ENCODE measurements around the gene NTRK3. TPM values are rescaled to one million over a fixed set of nuclear protein-coding genes. Genes with fewer than 3 reads are reported as not detected.

NTRK3 gene
- total and polyA plus RNA-seq, 2 of the 13 experiments (the other 11 are each of a cell fraction or from before 2014, with no cell fraction given), result not detected

DNA sequence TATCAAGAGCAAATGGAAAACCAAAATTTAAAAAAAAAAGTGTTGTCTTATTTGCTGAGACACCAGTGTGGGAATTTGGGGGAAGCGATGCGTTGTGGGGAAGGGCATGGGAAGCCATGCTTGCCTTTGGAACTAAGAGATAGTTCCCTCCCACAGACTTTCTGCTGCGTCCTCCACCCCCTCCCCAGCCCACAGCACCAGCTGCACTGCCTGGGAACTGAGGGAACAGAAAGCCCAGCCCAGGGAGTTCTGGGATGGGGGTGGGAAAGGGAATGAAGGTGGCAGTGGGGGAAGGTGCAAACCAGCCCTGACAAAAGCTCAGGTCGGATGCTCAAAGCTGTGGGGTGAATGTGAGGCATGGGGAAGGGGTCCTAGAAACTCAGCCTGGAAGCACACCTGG, 8.1 kb upstream of the NTRK3 start:
- Histone ChIP-seq H3K9ac (ENCODE audit: insufficient read depth, low read depth, low read length) (no peak overlapping the region), H3K9me3 (ENCODE audit: low read length) (no peaks in the 10 kb centered on the region), H3K27ac (ENCODE audit: extremely low read length, insufficient read depth, low read length) (no peak overlapping the region), H4K20me1 (ENCODE audit: insufficient read depth, low read length) (no peaks in the 10 kb centered on the region), H3K27me3 (ENCODE audit: control insufficient read depth in 1 of 2, insufficient read depth in 2 of 2, low read length in 2 of 2) (peaks cover 0 to 2% of the 10 kb centered on the region in 2 experiments; a peak in 2 of 5 replicates), H2AFZ (ENCODE audit: low read length) (no peak overlapping the region), H3K79me2 (ENCODE audit: insufficient read depth, low read length) (no peaks in the 10 kb centered on the region), H3K4me1 (ENCODE audit: insufficient read depth, low read length) (no peaks in the 10 kb centered on the region), H3K36me3 (replicated peaks in 1 of 2; ENCODE audit: control insufficient read depth in 1 of 2, insufficient read depth in 2 of 2, low read length in 2 of 2) (no peaks in the 10 kb centered on the region), H3K4me2 (ENCODE audit: low read depth, low read length) (no peak overlapping the region), H3K4me3 (replicated peaks in 1 of 3; ENCODE audit: insufficient read depth in 1 of 3, low read depth in 2 of 3, low read length in 3 of 3) (no peak overlapping the region)
- no peak for FAIRE-seq
- CTCF ChIA-PET (ENCODE audit: low intra/inter-chr PET ratio, low total read pairs), result no interaction called here
- WGBS (ENCODE audit: low lambda C conversion rate), result 36% methylated on average over 4 of the region's 4 CpGs
- TF ChIP-seq FOXA3 (CRISPR knock-in tag; IDR thresholded peaks at IDR 0.05), result no peak
- no peak for TF ChIP-seq KLF9 (CRISPR knock-in tag; IDR thresholded peaks at IDR 0.05; ENCODE audit: low read depth)
- no peak for TF ChIP-seq ZIK1 (CRISPR knock-in tag; IDR thresholded peaks at IDR 0.05; ENCODE audit: borderline replicate concordance, low read depth)
- TF ChIP-seq ISL2 (CRISPR knock-in tag; IDR thresholded peaks at IDR 0.05), result no peak
- TF ChIP-seq WIZ (CRISPR knock-in tag; IDR thresholded peaks at IDR 0.05), result no peak
- TF ChIP-seq, protein P1, sequence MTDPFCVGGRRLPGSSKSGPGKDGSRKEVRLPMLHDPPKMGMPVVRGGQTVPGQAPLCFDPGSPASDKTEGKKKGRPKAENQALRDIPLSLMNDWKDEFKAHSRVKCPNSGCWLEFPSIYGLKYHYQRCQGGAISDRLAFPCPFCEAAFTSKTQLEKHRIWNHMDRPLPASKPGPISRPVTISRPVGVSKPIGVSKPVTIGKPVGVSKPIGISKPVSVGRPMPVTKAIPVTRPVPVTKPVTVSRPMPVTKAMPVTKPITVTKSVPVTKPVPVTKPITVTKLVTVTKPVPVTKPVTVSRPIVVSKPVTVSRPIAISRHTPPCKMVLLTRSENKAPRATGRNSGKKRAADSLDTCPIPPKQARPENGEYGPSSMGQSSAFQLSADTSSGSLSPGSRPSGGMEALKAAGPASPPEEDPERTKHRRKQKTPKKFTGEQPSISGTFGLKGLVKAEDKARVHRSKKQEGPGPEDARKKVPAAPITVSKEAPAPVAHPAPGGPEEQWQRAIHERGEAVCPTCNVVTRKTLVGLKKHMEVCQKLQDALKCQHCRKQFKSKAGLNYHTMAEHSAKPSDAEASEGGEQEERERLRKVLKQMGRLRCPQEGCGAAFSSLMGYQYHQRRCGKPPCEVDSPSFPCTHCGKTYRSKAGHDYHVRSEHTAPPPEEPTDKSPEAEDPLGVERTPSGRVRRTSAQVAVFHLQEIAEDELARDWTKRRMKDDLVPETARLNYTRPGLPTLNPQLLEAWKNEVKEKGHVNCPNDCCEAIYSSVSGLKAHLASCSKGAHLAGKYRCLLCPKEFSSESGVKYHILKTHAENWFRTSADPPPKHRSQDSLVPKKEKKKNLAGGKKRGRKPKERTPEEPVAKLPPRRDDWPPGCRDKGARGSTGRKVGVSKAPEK (CRISPR knock-in tag; IDR thresholded peaks at IDR 0.05; ENCODE audit: borderline replicate concordance), result no peak
- no peak for TF ChIP-seq NR2C2 (CRISPR knock-in tag; IDR thresholded peaks at IDR 0.05; ENCODE audit: borderline replicate concordance)
- TF ChIP-seq HNRNPL (IDR thresholded peaks at IDR 0.05; ENCODE audit: low read depth, low read length), result no peak
- no peak for TF ChIP-seq AKAP8 (CRISPR knock-in tag; IDR thresholded peaks at IDR 0.05)
- TF ChIP-seq, protein P2, sequence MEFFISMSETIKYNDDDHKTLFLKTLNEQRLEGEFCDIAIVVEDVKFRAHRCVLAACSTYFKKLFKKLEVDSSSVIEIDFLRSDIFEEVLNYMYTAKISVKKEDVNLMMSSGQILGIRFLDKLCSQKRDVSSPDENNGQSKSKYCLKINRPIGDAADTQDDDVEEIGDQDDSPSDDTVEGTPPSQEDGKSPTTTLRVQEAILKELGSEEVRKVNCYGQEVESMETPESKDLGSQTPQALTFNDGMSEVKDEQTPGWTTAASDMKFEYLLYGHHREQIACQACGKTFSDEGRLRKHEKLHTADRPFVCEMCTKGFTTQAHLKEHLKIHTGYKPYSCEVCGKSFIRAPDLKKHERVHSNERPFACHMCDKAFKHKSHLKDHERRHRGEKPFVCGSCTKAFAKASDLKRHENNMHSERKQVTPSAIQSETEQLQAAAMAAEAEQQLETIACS (CRISPR knock-in tag; IDR thresholded peaks at IDR 0.05), result no peak
- no peak for TF ChIP-seq TOE1 (CRISPR knock-in tag; IDR thresholded peaks at IDR 0.05)
- TF ChIP-seq, protein P3, sequence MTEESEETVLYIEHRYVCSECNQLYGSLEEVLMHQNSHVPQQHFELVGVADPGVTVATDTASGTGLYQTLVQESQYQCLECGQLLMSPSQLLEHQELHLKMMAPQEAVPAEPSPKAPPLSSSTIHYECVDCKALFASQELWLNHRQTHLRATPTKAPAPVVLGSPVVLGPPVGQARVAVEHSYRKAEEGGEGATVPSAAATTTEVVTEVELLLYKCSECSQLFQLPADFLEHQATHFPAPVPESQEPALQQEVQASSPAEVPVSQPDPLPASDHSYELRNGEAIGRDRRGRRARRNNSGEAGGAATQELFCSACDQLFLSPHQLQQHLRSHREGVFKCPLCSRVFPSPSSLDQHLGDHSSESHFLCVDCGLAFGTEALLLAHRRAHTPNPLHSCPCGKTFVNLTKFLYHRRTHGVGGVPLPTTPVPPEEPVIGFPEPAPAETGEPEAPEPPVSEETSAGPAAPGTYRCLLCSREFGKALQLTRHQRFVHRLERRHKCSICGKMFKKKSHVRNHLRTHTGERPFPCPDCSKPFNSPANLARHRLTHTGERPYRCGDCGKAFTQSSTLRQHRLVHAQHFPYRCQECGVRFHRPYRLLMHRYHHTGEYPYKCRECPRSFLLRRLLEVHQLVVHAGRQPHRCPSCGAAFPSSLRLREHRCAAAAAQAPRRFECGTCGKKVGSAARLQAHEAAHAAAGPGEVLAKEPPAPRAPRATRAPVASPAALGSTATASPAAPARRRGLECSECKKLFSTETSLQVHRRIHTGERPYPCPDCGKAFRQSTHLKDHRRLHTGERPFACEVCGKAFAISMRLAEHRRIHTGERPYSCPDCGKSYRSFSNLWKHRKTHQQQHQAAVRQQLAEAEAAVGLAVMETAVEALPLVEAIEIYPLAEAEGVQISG (CRISPR knock-in tag; IDR thresholded peaks at IDR 0.05), result no peak
- no peak for TF ChIP-seq POLR2G (IDR thresholded peaks at IDR 0.05; ENCODE audit: low read depth, low read length)
- no peak for TF ChIP-seq KDM5B (CRISPR knock-in tag; IDR thresholded peaks at IDR 0.05; ENCODE audit: borderline replicate concordance)
- TF ChIP-seq ZNF629 (CRISPR knock-in tag; conservative IDR thresholded peaks at IDR 0.05), result no peak
- TF ChIP-seq CC2D1A (CRISPR knock-in tag; IDR thresholded peaks at IDR 0.05), result no peak
- intact Hi-C loops (cut with micrococcal nuclease; ENCODE audit: unreplicated experiment) (no loop called here), in situ Hi-C loops (cut with HindIII; ENCODE audit: extremely low pct_ligation_motif_present, low pct_unique_long_range_greater_than_20kb) (no loop called here)
- DNase-seq (ENCODE audit: low spot score), result no peak
- ATAC-seq, result no peak
- POLR2A ChIA-PET, result no interaction called here
- BruUV-seq (replicated peaks), result no TSS peak
